HEK293T (cell line): ENCODE results near the gene TTC7B.

ENCODE experiments used
- ARNT ChIP-seq: fragments of 450-650 bp; IDR thresholded peaks from 2 replicates; pipeline ENCODE4 v1.6.1; 2017; ENCODE audit warnings: mild to moderate bottlenecking
- BHLHE40 ChIP-seq: fragments of 450-650 bp; IDR thresholded peaks from 2 replicates; pipeline ENCODE4 v1.6.1; 2016; ENCODE audit warnings: mild to moderate bottlenecking, moderate library complexity, borderline replicate concordance
- CTBP1 ChIP-seq: fragments of 450-650 bp; IDR thresholded peaks from 2 replicates; pipeline ENCODE4 v1.6.1; 2016; ENCODE audit warnings: borderline replicate concordance
- ELF4 ChIP-seq: fragments of 450-650 bp; IDR thresholded peaks from 2 replicates; pipeline ENCODE4 v1.6.1; 2017; ENCODE audit warnings: antibody characterized with exemption
- FOXA1 ChIP-seq: fragments of 450-650 bp; IDR thresholded peaks from 2 replicates; pipeline ENCODE4 v1.6.1; 2016; ENCODE audit warnings: mild to moderate bottlenecking
- FOXK2 ChIP-seq: fragments of 450-650 bp; IDR thresholded peaks from 2 replicates; pipeline ENCODE4 v1.6.1; 2016; ENCODE audit warnings: mild to moderate bottlenecking
- FOXM1 ChIP-seq: fragments of 450-650 bp; IDR thresholded peaks from 2 replicates; pipeline ENCODE4 v1.6.1; 2017; ENCODE audit warnings: mild to moderate bottlenecking, borderline replicate concordance
- HDGF ChIP-seq: fragments of 450-650 bp; IDR thresholded peaks from 2 replicates; pipeline ENCODE4 v1.6.1; 2017; ENCODE audit warnings: antibody characterized with exemption, borderline replicate concordance
- LEF1 ChIP-seq: fragments of 450-650 bp; IDR thresholded peaks from 2 replicates; pipeline ENCODE4 v1.6.1; 2017; ENCODE audit warnings: mild to moderate bottlenecking, borderline replicate concordance
- NFRKB ChIP-seq: fragments of 450-650 bp; IDR thresholded peaks from 2 replicates; pipeline ENCODE4 v1.6.1; 2016; ENCODE audit warnings: mild to moderate bottlenecking, moderate library complexity
- SP1 ChIP-seq: fragments of 450-650 bp; IDR thresholded peaks from 2 replicates; pipeline ENCODE4 v1.6.1; 2017
- TARDBP ChIP-seq: fragments of 450-650 bp; IDR thresholded peaks from 2 replicates; pipeline ENCODE4 v1.6.1; 2016
- ZNF384 ChIP-seq: fragments of 450-650 bp; IDR thresholded peaks from 2 replicates; pipeline ENCODE4 v1.6.1; 2016
- TF ChIP-seq, protein P1 (sequence below): fragments of 450-650 bp; IDR thresholded peaks from 2 replicates; pipeline ENCODE4 v1.6.1; 2016

DNA sequence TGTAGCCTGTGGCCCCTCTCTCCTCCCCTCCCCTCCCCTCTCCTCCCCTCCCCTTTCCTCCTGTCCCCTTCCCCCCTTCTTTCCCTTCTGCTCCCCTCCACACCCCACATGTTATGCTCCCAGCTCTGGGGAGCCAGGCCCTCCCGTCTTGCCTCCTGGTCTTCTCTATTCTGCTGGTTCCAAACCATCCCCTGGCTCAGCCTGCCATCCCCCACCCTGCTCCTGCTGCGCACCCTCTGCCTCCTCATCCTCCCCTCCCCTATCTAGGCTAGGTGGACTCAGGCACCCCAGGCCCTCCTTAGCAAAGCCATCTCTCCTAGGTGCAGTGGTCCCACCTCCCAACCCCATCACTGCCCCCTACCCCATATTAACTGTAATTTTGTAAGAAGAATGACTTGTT lies 319.9 kb downstream of the TTC7B start:
- TF ChIP-seq, protein P1, sequence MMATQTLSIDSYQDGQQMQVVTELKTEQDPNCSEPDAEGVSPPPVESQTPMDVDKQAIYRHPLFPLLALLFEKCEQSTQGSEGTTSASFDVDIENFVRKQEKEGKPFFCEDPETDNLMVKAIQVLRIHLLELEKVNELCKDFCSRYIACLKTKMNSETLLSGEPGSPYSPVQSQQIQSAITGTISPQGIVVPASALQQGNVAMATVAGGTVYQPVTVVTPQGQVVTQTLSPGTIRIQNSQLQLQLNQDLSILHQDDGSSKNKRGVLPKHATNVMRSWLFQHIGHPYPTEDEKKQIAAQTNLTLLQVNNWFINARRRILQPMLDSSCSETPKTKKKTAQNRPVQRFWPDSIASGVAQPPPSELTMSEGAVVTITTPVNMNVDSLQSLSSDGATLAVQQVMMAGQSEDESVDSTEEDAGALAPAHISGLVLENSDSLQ: no peak
- TF ChIP-seq FOXM1 (no peak), FOXA1 (no peak), ARNT (no peak), TARDBP (no peak), BHLHE40 (no peak), FOXK2 (no peak), SP1 (no peak), ELF4 (no peak), ZNF384 (no peak), HDGF (no peak), LEF1 (no peak), NFRKB (no peak), CTBP1 (no peak)
